HG03575 (cell line): ENCODE results near the gene TRAPPC12.
A peak's percentile ranks its signal among the peaks of the same experiment; 100 is the strongest.

ENCODE experiments used
- ATAC-seq: cut with Tn5 transposase; IDR thresholded peaks from one replicate; pipeline ENCODE4 v1.9.1; 2021; ENCODE audit not compliant: unreplicated experiment, insufficient number of reproducible peaks, low FRiP score; ENCODE audit errors: extremely low read depth

Gene TRAPPC12

DNA sequence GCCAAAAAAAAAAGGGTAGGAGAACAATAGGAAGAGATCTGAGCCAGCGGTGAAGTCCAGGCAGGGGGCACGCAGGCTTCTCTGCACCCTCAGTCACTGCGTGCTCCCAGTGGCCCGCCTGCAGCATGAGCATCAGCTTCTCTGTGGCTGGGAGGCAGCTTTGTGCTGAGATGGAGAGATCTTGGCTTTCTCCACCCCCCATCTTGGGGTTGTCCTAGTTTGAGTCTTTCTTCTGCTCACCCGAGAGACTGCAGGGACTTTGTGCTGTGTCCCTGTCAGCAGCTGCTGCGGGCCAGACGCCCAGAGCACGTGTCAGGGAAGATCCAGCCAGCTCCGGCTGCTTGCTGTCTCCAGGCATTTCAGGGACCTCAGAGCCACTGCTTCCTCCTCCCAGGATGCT lies 20.3 kb downstream of the TRAPPC12 start:
- no peak for ATAC-seq

DNA sequence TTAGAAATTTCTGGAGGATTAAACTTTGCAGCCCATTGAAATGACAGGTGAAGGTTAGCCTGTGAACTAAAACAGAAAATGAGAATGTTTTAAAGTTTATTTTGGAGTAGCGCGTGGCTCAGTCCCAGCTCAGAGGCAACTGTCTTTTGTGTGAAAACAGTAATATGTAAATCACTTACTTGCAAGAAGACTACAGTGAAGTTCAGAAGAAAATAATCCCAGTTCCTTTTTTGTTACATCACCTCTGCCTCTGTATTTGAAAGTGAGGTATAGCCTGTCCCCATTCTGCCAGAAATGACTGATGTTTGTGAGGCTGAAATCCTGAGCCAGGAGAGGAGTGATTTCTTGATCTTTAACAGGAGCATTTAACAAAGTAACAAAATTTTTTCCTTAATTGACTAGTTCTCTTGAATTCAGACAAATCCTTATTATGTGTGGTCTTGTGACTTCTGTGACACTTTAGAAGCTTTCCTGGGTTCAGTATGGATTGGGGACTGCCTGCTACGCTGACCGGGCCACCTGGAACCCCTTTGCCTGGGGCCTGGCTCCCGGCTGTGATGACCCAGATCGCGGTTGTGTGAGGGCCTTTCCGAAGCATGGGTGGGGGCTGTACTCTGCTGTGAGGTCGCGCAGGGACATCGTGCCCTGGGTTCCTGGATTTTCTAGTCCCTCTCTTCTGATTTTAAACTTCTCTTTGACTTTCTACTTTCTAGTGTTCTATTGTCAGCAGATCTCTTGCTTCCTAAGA lies 24.3 kb downstream of the TRAPPC12 start:
- peak; percentile 98 for ATAC-seq

DNA sequence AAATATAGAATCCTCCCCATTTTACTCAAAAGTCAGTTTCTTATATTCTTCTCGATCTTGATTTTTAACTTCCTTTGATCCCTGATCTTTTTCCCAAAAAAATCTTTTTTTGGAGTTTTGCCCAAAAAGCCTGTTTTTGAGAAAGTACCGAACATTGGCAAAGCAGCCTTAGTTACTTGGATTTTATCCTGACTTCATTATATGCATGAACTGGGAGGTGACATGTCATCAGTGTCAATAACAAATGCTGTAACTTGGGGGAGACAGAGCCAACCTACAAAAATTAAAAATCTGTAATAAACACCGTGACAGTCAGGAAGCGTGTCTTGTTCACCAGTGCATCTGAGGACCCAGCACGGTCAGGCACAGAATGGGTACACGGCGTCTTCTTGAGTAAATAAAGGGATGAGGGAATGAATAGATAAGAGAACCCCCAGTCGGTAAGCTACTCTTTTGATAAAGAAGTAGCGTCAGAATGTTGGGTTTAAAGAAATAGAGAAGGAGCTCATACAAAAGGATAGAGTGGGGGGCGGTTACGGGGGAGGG lies 24.9 kb downstream of the TRAPPC12 start:
- ATAC-seq = no peak

DNA sequence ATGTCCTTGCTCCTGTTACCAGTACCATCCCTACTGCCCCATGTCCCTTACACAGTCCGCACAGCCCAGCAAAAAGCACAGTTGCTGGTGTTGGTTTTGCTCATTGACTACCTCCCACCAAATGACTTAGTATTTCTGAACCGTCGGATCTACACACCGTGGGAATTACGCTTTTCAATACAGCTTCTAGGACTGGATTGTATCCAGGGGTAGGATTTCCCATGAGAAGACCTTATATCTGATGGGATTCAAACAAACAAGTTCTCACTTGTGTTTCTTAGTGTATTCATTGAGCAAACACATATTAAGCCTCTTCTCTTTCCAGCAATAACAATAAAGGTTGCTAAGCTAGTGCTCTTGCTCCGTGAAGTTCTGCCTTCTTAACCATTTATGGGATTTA lies 25.8 kb downstream of the TRAPPC12 start:
- no peak for ATAC-seq

DNA sequence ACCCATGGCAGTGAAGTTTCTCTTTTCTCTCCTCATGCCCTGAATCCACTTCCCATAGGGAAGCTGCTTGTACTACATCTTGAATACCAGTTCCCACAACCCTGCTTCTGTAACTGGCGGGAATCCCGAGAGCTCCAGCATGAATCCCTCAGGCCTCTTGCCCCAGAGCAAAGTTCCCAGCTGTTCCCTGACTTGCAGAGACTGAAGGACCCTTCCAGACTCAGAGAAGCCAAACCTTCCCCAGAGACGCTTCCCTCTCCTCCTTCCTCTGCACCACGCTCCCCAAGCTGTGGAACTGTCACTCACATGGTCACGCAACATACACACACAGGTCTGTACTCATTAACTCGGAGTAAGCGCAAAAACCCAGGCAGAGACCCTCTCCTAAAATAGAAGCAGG lies 26.4 kb downstream of the TRAPPC12 start:
- ATAC-seq = no peak

DNA sequence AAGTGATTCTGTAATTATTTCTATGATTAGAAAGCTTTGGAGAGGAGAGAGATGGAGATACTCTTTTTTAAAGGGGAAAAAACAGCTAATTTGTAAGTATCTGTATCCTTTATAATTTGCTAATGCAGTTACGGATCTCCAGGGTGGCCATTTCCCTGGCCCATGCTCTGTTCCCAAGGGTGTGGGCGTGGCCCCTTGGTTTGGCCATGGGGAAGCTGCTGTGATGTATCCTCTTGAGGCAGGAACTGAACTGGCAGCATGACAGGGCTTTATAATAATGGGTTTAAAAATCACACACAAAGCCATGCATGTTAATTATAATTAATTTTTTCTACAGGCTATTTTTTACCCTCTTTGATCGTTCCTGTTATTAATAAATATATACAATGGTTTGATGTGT lies 27.0 kb downstream of the TRAPPC12 start:
- ATAC-seq = no peak

DNA sequence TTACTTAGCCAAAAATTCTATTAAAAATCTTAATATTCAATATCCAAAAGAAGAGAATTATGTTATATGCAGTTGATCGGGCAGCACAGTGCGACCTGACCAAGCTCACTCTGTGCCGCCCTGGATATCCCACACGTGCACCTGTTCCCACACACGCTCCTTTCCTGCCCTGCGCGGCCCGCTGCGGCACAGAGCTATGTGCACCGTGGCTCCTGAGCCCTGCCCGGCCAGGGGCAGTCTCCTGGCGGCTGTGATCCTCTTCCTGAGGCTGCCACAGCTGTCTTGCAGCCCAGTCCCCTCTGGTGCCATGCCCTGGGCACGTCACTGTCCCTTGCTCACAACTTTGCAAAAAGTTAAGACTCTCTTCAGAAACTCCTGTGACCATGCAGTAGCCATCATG lies 29.3 kb downstream of the TRAPPC12 start:
- ATAC-seq = no peak

DNA sequence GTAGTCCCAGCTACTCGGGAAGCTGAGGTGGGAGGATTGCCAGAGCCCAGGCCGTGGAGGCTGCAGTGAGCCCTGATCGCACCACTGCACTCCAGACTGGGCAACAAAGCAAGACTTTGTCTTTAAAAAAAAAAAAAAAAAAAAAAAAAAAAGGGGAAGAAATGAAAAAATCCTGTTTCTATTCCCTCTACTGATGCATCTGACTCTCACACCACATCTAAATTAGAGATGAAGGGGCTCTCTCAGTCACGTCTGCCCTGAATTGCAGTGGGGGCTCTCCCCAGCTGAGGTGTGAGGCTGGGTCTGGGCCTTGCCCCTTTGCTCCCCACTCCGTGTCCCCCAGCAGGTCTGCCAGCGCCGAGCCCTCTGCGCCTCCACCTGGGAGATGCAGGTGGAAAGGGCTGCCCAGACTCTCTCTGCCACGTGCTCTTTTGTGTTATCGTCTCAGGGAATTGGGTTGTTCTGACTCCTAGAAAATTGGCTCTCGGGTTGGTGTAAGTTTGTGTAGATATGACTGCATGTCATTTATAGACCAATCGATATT lies 30.2 kb downstream of the TRAPPC12 start:
- no peak for ATAC-seq

DNA sequence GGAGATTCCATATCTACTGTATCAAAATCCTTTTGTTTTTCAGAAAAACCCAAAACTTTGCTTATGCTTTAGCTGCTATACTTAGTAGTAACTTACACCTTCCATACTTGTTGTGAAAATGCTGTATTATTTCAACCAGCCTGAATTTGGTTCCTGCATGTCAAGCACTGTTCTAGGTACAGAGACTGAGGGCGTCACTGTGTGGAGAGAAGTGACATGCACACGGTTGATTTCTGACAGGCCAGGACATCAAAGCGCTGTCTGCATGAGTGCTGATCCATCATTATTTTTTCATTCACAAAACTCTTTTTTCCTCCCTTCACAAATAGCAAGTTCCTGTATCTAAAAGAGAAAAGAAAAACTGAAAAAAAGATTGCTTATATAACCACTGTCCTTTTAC lies 31.6 kb downstream of the TRAPPC12 start:
- no peak for ATAC-seq

DNA sequence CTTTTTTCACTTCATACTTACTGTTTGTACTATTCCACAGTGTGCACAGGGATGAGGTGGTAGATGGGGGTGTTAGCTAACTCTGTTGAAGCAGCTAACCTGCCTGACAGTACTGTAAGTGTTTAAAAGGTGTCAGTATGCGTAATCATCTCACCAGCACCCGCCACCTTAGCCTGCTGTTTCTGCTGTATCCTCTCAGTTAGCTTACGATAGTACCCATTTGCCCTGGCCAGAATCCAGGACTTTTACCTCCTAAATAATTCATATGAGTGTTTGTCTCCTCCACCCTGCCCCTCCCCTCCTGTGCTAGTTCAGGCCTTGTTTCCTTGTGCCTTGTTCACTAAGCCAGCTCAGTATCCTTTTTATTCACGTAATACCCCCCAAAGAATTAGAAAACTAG lies 34.2 kb downstream of the TRAPPC12 start:
- no peak for ATAC-seq

DNA sequence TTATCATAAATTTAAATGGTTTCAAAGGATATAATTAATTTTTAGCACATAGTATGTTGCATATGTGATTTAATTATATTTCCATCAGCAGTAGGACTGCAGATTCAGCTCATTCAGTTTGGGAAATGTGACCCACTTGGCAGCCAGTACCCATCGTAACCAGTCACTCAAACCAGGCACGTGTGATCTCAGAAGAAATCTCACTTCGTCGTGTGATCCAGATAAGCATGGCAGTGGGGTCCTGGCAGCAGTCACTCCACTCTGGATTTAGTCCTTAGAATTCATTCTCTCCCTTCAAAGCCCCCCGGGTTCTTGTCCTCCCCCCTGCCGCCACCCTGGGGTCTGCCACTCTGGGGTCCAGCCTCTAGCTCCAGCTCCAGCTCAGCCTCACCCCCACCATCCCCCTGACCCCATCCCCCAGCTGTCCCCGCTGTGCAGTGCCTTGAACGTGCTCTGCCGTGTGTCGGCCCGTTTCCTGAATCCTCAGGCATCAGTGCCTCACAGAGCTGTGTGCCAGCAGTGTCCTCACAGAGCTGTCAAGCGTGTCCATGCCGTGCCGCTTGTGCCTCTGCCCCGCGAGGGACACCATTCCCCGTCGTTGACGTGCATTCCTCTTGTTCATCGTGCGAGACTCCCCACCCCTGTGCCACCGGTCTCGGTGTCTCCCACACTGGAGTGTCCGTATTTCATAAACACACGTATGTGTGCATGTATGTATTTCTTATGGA lies 34.8 kb downstream of the TRAPPC12 start:
- no peak for ATAC-seq

DNA sequence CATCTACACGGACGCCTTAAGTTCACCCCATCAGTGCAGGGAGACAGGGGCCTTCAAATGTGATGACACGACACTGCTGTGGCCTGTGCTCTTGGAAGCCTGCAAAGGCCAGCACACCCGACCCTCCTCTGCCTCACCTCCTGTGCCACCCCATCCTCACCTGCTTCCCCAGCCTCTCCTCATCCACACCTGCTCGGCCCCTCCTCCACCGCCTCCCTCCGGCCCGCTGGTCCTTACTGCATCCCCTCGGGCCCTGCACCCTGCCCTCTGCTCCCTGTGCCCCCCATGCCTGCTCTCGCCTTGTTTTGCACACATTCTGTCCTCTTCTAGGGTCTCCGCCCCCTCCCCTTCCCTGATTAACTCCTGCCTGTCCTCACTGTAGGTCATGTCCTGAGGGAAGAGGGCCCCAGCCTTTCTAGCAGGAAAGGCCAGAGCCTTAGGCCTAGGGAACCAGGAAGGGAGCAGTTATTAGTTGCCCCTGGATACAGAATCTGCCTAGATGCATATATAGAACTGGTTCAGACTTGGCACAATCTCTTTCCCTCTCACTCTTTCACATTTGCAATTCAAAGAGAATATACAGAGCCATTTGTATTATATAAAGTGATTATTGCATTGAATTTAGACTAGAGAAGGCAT lies 39.4 kb downstream of the TRAPPC12 start:
- ATAC-seq = no peak

DNA sequence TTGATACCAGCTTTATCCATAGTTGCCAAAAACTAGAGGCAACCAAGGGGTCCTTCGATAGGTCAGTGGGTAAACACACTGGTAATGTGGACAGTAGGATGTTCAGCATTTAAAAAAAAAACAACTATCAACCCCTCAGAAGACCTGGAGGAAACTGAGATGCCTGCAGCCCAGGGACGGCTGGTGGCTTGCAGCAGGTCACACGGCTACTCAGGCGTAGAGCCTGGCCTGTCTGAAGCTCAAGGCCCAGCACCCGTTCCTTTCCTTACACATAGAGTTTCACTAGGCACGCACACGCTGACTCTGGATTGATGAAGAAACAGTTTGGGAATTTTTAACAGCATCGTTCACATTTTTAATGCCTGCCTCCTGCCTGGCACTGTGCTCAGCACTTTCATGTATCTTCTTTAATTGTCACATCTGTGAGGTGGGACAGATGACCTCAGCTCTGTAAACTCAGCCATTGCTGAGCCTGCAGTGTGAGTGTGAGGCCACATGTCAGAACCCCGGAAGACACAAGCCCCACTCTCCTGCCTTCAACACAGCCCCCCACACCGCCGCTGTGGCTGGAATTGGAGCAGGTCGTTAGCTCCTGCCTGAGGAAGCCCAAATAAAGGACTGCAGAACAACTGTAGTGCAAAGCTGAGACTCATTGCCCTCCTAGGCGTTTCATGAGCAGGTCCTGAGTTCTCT lies 40.7 kb downstream of the TRAPPC12 start:
- ATAC-seq = no peak

DNA sequence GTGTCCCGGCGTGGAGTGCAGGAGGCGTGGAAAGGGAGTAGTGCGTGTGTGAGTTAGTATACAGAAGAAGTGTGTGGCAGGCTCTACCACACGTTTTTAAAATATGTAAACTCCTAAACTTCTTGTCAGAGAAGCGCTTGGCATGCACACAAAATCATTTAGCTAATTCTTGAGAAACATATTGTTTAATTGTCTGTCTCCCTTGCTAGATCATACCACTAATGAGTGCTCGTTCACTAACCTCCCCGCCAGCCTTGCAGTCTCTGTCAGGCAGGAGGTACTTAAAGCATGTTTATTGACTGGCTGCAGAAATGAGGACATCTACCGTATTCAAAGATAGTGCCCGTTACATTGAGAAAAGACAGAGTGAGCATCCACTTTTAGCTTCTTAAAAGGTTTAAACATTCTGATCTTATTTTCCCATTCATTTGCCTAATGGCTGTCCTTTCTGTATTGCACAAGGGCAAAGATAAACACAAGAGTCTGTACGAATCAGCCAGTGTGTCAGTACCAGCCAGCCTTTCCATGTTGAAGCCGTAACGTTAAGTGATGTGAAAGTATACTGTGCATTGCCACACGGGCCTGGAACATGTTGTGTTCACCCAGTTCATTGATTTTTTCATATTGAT lies 41.4 kb downstream of the TRAPPC12 start:
- no peak for ATAC-seq

DNA sequence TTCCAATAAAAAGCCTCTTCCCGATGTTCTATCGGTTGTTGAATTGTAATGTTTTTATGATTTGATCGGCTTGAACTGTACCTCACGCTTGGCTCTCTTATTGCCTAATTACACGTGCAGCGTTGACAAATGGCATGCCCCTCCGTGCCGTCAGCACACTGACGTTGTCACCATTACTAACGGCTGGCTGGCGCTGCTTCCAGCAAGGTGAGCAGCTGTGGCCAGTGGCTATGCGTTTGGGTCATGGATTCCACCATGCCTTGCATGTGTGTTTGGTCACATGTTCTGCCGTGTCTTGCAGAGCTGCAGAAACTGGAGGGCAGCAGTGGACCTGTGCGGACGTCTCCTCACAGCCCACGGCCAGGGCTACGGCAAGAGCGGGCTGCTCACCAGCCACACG lies 42.1 kb downstream of the TRAPPC12 start:
- ATAC-seq = no peak

DNA sequence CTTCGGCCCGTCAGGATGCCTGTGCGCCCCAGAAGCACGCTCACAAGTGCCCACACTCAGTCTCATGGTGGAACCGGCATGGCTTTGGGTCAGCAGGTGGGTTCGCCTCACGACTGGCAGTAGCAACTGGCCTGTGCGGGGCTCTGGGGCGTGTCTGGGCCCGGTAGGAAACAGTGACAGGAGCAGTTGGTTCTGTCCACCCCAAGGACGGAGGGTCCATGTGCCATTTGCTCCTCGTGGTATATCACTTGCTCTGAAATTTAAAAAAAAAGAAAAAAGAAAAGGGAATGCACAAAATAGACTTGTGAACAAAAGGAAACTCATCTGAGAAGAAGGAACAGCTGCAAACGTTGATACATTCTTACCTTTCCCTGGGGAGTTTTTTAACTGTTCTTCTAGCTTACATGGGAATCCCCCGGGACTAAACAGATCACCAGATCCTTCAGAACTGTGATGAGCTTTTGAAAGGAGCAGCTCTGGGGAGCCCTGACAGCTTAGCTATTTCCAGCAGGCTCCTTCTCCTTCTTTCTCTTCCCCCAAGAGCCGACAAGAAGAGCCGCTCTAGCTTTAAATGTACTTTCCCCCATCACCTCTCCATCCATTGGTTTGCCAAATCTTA lies 42.8 kb downstream of the TRAPPC12 start:
- ATAC-seq = no peak

DNA sequence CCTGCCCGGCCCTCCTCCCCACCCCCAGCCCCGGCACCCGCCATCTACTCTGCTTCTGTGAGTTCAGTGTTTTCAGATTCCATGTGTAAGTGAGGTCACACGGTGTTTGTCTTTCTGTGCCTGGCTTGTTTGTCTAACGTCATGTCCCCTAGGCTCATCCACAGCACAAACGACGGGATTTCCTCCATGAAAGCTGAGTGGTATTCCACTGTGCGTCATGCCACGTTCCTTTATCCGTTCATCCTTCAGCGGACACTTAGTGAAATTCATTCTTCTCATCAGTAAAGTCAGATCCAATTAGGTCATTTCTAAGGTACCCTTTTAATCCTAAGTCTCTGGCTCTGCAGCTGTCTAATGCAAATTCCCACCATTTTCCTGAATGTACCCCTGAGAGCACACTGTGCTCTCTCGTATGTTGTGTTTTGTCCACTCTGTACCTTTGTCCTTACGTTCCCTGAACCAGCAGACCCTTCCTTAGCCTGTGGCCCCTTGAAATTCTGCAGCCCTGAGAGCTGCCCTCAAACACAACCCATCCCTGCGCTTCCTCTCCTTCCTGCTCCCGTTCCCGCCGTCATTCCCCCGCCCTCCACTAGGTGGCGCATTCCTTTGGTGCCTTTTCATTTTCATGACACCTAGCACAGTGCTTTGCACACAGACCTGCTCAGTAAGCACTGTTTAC lies 44.1 kb downstream of the TRAPPC12 start:
- no peak for ATAC-seq
